HL-60 (cell line): ENCODE results near the gene SF3B1.

Source experiments
- DNase-seq, 2 experiments: peaks; one replicate each; pipeline ENCODE4 v3.0.0-alpha.2; 2010 to 2020; ENCODE audit warnings: low read depth in 1 of 2, low spot score in 1 of 2
- H3K27ac ChIP-seq: fragments of 250-450 bp; sonication (Bioruptor Pico); replicated peaks from 2 replicates; pipeline ENCODE4 v1.5.1; 2020; ENCODE audit warnings: mild to moderate bottlenecking, moderate library complexity
- H3K27me3 ChIP-seq: fragments of 250-450 bp; sonication (Bioruptor Pico); 2 replicates; pipeline ENCODE4 v1.5.1; 2021; ENCODE audit warnings: mild to moderate bottlenecking, moderate library complexity; ENCODE audit not compliant: insufficient read depth, poor library complexity, severe bottlenecking
- H3K4me3 ChIP-seq: replicated peaks from 2 replicates; pipeline ENCODE4 v1.5.1; 2011; ENCODE audit warnings: mild to moderate bottlenecking, control low read depth, low read length; ENCODE audit not compliant: insufficient read depth
- CTCF ChIP-seq: IDR thresholded peaks from one replicate; pipeline ENCODE4 v1.5.1; 2011; ENCODE audit warnings: low read length, control low read depth, inconsistent platforms; ENCODE audit not compliant: insufficient read depth
- GABPA ChIP-seq: IDR thresholded peaks from 2 replicates; pipeline ENCODE4 v1.6.1; 2012; ENCODE audit warnings: low read depth
- POLR2AphosphoS5 ChIP-seq: IDR thresholded peaks from 2 replicates; pipeline ENCODE4 v1.6.1; 2012; ENCODE audit warnings: low read depth
- SPI1 ChIP-seq: IDR thresholded peaks from 2 replicates; pipeline ENCODE4 v1.6.1; 2012; ENCODE audit warnings: low read depth, mild to moderate bottlenecking, borderline replicate concordance
- TF ChIP-seq, protein P1 (sequence below): IDR thresholded peaks from 2 replicates; pipeline ENCODE4 v1.6.1; 2012; ENCODE audit warnings: low read depth; ENCODE audit not compliant: insufficient replicate concordance

The SF3B1 gene

DNA sequence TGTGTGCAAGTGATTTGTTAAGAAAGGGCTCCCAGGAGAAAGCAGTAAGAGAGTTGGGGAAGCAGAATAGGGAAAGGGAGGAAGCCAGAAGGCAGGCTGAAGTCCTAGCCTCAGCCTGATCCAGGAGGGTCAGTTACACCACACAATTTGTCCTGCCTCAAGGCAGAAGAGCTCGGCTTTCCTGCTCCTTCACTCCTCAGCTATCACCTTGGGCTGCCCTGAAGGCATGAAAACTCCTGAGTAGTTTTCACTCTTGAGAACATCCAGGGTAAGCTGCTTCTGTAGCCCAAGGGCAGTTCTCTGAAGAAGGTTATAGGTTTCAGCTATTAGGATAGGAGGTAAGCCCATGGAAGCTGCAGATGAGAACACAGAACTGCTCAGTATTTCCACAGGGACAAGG lies 76.8 kb downstream of the SF3B1 start:
- no peak for TF ChIP-seq POLR2AphosphoS5
- TF ChIP-seq GABPA: no peak
- TF ChIP-seq SPI1: no peak
- no peak overlapping the region for H3K4me3 ChIP-seq
- H3K27ac ChIP-seq: no peak overlapping the region
- DNase-seq: no peak
- no peaks in the 10 kb centered on the region for H3K27me3 ChIP-seq

DNA sequence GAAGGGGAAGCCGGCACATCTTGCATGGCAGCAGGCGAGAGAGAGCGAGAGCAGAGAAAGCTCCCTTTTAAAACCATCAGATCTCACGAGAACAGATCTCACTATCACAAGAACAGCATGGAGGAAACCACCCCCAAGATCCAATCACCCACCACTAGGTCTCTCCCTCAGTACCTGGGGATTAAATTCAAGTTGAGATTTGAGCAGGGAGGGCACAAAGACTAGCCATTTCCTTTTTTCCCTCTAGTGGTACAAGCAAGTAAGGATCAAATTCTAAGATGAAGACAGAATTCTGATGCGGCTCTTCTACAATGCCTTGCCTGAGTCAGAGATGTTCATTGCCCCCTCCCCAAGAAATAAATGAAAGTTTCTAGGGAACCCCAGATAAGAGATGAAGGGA lies 78.7 kb downstream of the SF3B1 start:
- no peak overlapping the region for H3K4me3 ChIP-seq
- no peak for DNase-seq
- no peak overlapping the region for H3K27ac ChIP-seq
- no peaks in the 10 kb centered on the region for H3K27me3 ChIP-seq
- TF ChIP-seq CTCF: no peak
- peak; percentile 40; the same call in 1 of the 2 replicates for TF ChIP-seq SPI1

- TF ChIP-seq, protein P1, sequence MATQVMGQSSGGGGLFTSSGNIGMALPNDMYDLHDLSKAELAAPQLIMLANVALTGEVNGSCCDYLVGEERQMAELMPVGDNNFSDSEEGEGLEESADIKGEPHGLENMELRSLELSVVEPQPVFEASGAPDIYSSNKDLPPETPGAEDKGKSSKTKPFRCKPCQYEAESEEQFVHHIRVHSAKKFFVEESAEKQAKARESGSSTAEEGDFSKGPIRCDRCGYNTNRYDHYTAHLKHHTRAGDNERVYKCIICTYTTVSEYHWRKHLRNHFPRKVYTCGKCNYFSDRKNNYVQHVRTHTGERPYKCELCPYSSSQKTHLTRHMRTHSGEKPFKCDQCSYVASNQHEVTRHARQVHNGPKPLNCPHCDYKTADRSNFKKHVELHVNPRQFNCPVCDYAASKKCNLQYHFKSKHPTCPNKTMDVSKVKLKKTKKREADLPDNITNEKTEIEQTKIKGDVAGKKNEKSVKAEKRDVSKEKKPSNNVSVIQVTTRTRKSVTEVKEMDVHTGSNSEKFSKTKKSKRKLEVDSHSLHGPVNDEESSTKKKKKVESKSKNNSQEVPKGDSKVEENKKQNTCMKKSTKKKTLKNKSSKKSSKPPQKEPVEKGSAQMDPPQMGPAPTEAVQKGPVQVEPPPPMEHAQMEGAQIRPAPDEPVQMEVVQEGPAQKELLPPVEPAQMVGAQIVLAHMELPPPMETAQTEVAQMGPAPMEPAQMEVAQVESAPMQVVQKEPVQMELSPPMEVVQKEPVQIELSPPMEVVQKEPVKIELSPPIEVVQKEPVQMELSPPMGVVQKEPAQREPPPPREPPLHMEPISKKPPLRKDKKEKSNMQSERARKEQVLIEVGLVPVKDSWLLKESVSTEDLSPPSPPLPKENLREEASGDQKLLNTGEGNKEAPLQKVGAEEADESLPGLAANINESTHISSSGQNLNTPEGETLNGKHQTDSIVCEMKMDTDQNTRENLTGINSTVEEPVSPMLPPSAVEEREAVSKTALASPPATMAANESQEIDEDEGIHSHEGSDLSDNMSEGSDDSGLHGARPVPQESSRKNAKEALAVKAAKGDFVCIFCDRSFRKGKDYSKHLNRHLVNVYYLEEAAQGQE: no peak
- TF ChIP-seq GABPA: no peak
- DNase-seq: no peak
- Histone ChIP-seq H3K27ac (no peak overlapping the region), H3K4me3 (no peak overlapping the region), H3K27me3 (no peaks in the 10 kb centered on the region)
These were observed 80.7 kb downstream of the SF3B1 start for GRCh38 chr2:197354169-197354558.

DNA sequence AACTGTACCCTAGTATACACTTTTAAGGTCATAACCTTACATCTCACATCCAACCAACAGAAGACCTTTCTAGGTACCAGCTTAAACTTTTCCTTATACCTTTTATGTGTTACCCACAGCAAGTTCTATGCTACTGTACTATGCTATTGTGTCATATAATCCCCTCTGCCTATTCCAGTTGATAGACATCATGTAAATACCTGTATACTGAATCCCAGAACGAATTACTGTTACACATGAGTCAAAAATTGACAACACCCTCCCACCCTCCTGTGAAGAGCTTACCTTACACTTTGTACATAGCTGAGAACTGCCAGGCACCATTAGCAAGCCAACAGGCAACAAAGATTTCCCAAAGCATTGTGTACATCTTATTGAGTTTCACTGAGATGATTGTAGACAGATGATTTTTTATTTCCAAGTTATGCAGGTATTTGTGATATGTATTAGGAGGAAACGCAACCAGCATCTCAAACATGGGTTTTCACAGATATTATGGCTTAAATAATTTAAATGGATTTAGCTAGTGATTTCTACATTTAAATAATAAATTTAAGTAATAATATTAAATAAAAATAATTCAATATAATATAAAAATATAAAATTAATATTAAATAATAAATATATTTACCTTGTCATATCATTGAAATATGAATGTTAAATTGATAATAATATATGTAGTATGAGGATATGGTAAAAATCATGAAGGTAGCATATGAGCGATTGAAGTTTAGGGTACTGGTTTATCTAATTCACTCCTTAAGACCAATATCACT lies 81.2 kb downstream of the SF3B1 start:
- no peak for TF ChIP-seq POLR2AphosphoS5
- TF ChIP-seq GABPA: no peak
- no peak for TF ChIP-seq SPI1
- TF ChIP-seq, protein P1: no peak
- no peak for TF ChIP-seq CTCF
- no peak for DNase-seq
- H3K4me3 ChIP-seq: no peak overlapping the region
- H3K27me3 ChIP-seq: no peaks in the 10 kb centered on the region
- H3K27ac ChIP-seq: no peak overlapping the region

GRCh38 chr2:197349699-197350098 lies 85.1 kb downstream of the SF3B1 start:
- no peak overlapping the region for H3K4me3 ChIP-seq
- TF ChIP-seq GABPA (no peak), CTCF (no peak), SPI1 (no peak), POLR2AphosphoS5 (no peak)
- TF ChIP-seq, protein P1: no peak
- no peak overlapping the region for H3K27ac ChIP-seq
- H3K27me3 ChIP-seq: no peaks in the 10 kb centered on the region
- no peak for DNase-seq
